GM12878 (cell line): ENCODE results near the gene TMC6. TPM values are rescaled to one million over a fixed set of nuclear protein-coding genes. Genes with fewer than 3 reads are reported as not detected.

Source experiments
- BHLHE40 ChIP-seq, 2 experiments: fragments of 450-650 bp in 1 of 2; IDR thresholded peaks; 2 replicates each; pipeline ENCODE4 v1.6.1; 2011 to 2017; ENCODE audit warnings: low read depth in 2 of 2, borderline replicate concordance in 1 of 2, improper control_type of control experiment in 1 of 2, low read length in 1 of 2, mild to moderate bottlenecking in 1 of 2
- CBFB ChIP-seq: IDR thresholded peaks from 2 replicates; pipeline ENCODE4 v1.6.1; 2016; ENCODE audit warnings: antibody characterized with exemption, low read depth
- EGR1 ChIP-seq, 2 experiments: IDR thresholded peaks; 1 replicate in 1 of 2; 2 replicates in 1 of 2; pipeline ENCODE4 v1.6.1; 2011 to 2012; ENCODE audit warnings: low read depth in 2 of 2, low read length in 2 of 2, borderline replicate concordance in 1 of 2, mild to moderate bottlenecking in 1 of 2, moderate library complexity in 1 of 2
- EP300 ChIP-seq, 2 experiments: fragments of 150-350 bp in 1 of 2; IDR thresholded peaks; 2 replicates each; pipeline ENCODE4 v1.6.1; 2011 to 2012; ENCODE audit warnings: low read depth in 2 of 2, low read length in 2 of 2, borderline replicate concordance in 1 of 2, improper control_type of control experiment in 1 of 2, inconsistent platforms in 1 of 2; ENCODE audit not compliant: control insufficient read depth in 1 of 2
- ETV6 ChIP-seq, 2 experiments: fragments of 450-650 bp in 1 of 2; IDR thresholded peaks in 1 of 2; conservative IDR thresholded peaks in 1 of 2; 2 replicates each; pipeline ENCODE4 v1.6.1; 2014; ENCODE audit warnings: antibody characterized with exemption in 1 of 2, borderline replicate concordance in 1 of 2, low read depth in 1 of 2, mild to moderate bottlenecking in 1 of 2, moderate library complexity in 1 of 2
- EZH2 ChIP-seq: IDR thresholded peaks from 2 replicates; pipeline ENCODE4 v1.6.1; 2012; ENCODE audit warnings: low read depth, mild to moderate bottlenecking, control low read depth, inconsistent platforms, low read length, borderline replicate concordance; ENCODE audit not compliant: control insufficient read depth
- IRF4 ChIP-seq: IDR thresholded peaks from 2 replicates; pipeline ENCODE4 v1.6.1; 2011; ENCODE audit warnings: low read depth, low read length
- JUNB ChIP-seq: IDR thresholded peaks from 2 replicates; pipeline ENCODE4 v1.6.1; 2016; ENCODE audit warnings: antibody characterized with exemption, mild to moderate bottlenecking
- MTA3 ChIP-seq: IDR thresholded peaks from 2 replicates; pipeline ENCODE4 v1.6.1; 2012; ENCODE audit warnings: low read length, inconsistent platforms, borderline replicate concordance
- MXI1 ChIP-seq: fragments of 150-350 bp; IDR thresholded peaks from 2 replicates; pipeline ENCODE4 v1.6.1; 2011; ENCODE audit warnings: low read depth, mild to moderate bottlenecking, inconsistent platforms, low read length, improper control_type of control experiment
- NFYB ChIP-seq: IDR thresholded peaks from 2 replicates; pipeline ENCODE4 v1.6.1; 2011; ENCODE audit warnings: low read depth, mild to moderate bottlenecking, low read length, improper control_type of control experiment, moderate library complexity; ENCODE audit not compliant: insufficient read depth
- NR2C1 ChIP-seq: fragments of 450-650 bp; IDR thresholded peaks from 2 replicates; pipeline ENCODE4 v1.6.1; 2017; ENCODE audit warnings: antibody characterized with exemption, mild to moderate bottlenecking, moderate library complexity
- PAX5 ChIP-seq: IDR thresholded peaks from 2 replicates; pipeline ENCODE4 v1.6.1; 2011; ENCODE audit warnings: low read depth, low read length, borderline replicate concordance
- POLR2AphosphoS2 ChIP-seq: IDR thresholded peaks from 2 replicates; pipeline ENCODE4 v1.6.1; 2011; ENCODE audit warnings: low read depth, mild to moderate bottlenecking, low read length, improper control_type of control experiment, moderate library complexity
- POLR2AphosphoS5 ChIP-seq: IDR thresholded peaks from 2 replicates; pipeline ENCODE4 v1.6.1; 2011; ENCODE audit warnings: mild to moderate bottlenecking, low read length, inconsistent platforms
- RUNX3 ChIP-seq: IDR thresholded peaks from 2 replicates; pipeline ENCODE4 v1.6.1; 2012; ENCODE audit warnings: low read length, inconsistent platforms
- SIN3A ChIP-seq: IDR thresholded peaks from 2 replicates; pipeline ENCODE4 v1.6.1; 2012; ENCODE audit warnings: low read depth, low read length, improper control_type of control experiment
- SMARCA5 ChIP-seq: fragments of 450-650 bp; IDR thresholded peaks from 2 replicates; pipeline ENCODE4 v1.6.1; 2017; ENCODE audit warnings: mild to moderate bottlenecking
- SREBF1 ChIP-seq: IDR thresholded peaks from 2 replicates; pipeline ENCODE4 v1.6.1; 2012; ENCODE audit warnings: mild to moderate bottlenecking, low read length
- ZNF622 ChIP-seq: fragments of 450-650 bp; IDR thresholded peaks from 2 replicates; pipeline ENCODE4 v1.6.1; 2017; ENCODE audit warnings: mild to moderate bottlenecking, inconsistent platforms
- polyA plus RNA-seq, 11 experiments: library from polyadenylated mRNA; depleted of rRNA in 4 of 11; unstranded in 6 of 11; stranded (reverse) in 5 of 11; fragments of >200 nt; fragmentation: Nextera tagmentation in 4 of 11; fragmentation: Illumina TruSeq in 1 of 11; extraction: Ambion mirVana in 4 of 11; extraction: Trizol in 1 of 11; gene quantifications; 1 replicate in 1 of 11; 2 replicates in 10 of 11; pipeline versions ENCODE4 v1.2.1 to v1.2.3, GENCODE V29; 2011 to 2016; ENCODE audit warnings: inconsistent platforms in 2 of 11, missing spikeins in 2 of 11, low read depth in 1 of 11
- total RNA-seq, 4 experiments: library from RNA; depleted of rRNA in 3 of 4; stranded (reverse); fragments of >200 nt in 3 of 4; fragmentation: Illumina TruSeq in 1 of 4; extraction: Trizol in 1 of 4; gene quantifications; 2 replicates each; pipeline versions ENCODE4 v1.2.1 to v1.2.3, GENCODE V29; 2013 to 2021
- TF ChIP-seq, protein P1 (sequence below): IDR thresholded peaks from 2 replicates; pipeline ENCODE4 v1.6.1; 2011; ENCODE audit warnings: low read depth, mild to moderate bottlenecking, low read length, moderate library complexity, borderline replicate concordance; ENCODE audit errors: extremely low read depth
- TF ChIP-seq, protein P2 (sequence below): fragments of 450-650 bp; IDR thresholded peaks from 2 replicates; pipeline ENCODE4 v1.6.1; 2017; ENCODE audit warnings: mild to moderate bottlenecking, moderate library complexity
- TF ChIP-seq, protein P3 (sequence below): fragments of 450-650 bp; IDR thresholded peaks from 2 replicates; pipeline ENCODE4 v1.6.1; 2017; ENCODE audit warnings: mild to moderate bottlenecking
- TF ChIP-seq, protein P4 (sequence below): IDR thresholded peaks from 2 replicates; pipeline ENCODE4 v1.6.1; 2012; ENCODE audit warnings: low read depth, low read length, improper control_type of control experiment

TMC6 gene
- total and polyA plus RNA-seq, 10 of the 15 experiments (the other 5 are each of a cell fraction or from before 2014, with no cell fraction given) = 1.9 to 232 (median 60.6) TPM

DNA sequence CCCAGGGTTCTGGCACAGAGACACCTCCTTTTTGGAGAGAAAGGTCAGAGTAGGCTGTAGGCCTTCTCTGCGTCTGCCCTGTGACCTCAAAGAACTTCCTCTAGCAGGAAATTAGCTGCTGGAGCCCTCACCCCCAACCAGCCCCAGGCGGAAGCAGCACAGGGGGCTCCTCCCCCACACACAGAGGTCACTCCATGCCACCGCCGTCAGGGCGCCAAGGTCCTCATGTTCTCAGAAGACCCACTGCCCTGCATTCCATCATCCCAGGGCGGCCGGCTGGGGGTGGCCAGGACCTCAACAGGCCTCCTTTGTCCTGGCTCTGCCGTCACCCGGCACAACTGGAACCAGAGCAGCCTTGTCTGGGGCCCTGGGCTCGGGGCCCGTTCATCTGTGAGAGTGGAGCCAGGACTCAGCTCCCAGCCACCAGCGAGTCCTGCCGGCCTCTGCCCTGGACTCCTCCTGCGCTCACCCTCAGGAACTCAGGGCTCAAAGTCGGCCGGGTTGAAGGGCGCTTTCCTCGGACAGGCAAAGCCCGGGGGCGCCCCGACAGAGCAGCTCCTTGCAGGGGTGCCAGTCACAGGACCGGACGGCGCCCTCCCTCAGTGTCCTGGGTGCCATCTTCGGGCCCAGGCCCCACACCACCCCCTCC lies 1.2 kb downstream of the TMC6 start (continued):
- no peak for TF ChIP-seq IRF4
- TF ChIP-seq, protein P1, sequence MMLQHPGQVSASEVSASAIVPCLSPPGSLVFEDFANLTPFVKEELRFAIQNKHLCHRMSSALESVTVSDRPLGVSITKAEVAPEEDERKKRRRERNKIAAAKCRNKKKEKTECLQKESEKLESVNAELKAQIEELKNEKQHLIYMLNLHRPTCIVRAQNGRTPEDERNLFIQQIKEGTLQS = no peak
- no peak for TF ChIP-seq EZH2
- TF ChIP-seq MXI1 = no peak
- no peak for TF ChIP-seq NFYB
- no peak for TF ChIP-seq PAX5
- TF ChIP-seq SIN3A = peak; percentile 70; the same call in 1 of the 2 replicates
- peak in 1 of 2 experiments; percentile 78; a peak in 2 of 4 replicates for TF ChIP-seq ETV6 (conservative IDR thresholded peaks at IDR 0.05 in 1 of 2, IDR thresholded peaks at IDR 0.05 in 1 of 2; ENCODE audit: borderline replicate concordance in 1 of 2, low read depth in 1 of 2)
- TF ChIP-seq EGR1 (IDR thresholded peaks at IDR 0.05; ENCODE audit: borderline replicate concordance in 1 of 2, low read depth in 2 of 2, low read length in 2 of 2) = no peak
- TF ChIP-seq, protein P2, sequence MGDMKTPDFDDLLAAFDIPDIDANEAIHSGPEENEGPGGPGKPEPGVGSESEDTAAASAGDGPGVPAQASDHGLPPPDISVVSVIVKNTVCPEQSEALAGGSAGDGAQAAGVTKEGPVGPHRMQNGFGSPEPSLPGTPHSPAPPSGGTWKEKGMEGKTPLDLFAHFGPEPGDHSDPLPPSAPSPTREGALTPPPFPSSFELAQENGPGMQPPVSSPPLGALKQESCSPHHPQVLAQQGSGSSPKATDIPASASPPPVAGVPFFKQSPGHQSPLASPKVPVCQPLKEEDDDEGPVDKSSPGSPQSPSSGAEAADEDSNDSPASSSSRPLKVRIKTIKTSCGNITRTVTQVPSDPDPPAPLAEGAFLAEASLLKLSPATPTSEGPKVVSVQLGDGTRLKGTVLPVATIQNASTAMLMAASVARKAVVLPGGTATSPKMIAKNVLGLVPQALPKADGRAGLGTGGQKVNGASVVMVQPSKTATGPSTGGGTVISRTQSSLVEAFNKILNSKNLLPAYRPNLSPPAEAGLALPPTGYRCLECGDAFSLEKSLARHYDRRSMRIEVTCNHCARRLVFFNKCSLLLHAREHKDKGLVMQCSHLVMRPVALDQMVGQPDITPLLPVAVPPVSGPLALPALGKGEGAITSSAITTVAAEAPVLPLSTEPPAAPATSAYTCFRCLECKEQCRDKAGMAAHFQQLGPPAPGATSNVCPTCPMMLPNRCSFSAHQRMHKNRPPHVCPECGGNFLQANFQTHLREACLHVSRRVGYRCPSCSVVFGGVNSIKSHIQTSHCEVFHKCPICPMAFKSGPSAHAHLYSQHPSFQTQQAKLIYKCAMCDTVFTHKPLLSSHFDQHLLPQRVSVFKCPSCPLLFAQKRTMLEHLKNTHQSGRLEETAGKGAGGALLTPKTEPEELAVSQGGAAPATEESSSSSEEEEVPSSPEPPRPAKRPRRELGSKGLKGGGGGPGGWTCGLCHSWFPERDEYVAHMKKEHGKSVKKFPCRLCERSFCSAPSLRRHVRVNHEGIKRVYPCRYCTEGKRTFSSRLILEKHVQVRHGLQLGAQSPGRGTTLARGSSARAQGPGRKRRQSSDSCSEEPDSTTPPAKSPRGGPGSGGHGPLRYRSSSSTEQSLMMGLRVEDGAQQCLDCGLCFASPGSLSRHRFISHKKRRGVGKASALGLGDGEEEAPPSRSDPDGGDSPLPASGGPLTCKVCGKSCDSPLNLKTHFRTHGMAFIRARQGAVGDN = peak; percentile 90
- TF ChIP-seq, protein P3, sequence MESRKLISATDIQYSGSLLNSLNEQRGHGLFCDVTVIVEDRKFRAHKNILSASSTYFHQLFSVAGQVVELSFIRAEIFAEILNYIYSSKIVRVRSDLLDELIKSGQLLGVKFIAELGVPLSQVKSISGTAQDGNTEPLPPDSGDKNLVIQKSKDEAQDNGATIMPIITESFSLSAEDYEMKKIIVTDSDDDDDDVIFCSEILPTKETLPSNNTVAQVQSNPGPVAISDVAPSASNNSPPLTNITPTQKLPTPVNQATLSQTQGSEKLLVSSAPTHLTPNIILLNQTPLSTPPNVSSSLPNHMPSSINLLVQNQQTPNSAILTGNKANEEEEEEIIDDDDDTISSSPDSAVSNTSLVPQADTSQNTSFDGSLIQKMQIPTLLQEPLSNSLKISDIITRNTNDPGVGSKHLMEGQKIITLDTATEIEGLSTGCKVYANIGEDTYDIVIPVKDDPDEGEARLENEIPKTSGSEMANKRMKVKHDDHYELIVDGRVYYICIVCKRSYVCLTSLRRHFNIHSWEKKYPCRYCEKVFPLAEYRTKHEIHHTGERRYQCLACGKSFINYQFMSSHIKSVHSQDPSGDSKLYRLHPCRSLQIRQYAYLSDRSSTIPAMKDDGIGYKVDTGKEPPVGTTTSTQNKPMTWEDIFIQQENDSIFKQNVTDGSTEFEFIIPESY = no peak
- TF ChIP-seq NR2C1 = peak; percentile 84
- TF ChIP-seq MTA3 = no peak
- TF ChIP-seq POLR2AphosphoS5 = peak; percentile 50; the same call in 1 of the 2 replicates
- TF ChIP-seq POLR2AphosphoS2 = peak; percentile 54; the same call in 1 of the 2 replicates
- TF ChIP-seq, protein P4, sequence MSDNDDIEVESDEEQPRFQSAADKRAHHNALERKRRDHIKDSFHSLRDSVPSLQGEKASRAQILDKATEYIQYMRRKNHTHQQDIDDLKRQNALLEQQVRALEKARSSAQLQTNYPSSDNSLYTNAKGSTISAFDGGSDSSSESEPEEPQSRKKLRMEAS = 0 out of 2 replicates have a peak, but pooled peaks have one; percentile 12
- no peak for TF ChIP-seq RUNX3
- TF ChIP-seq CBFB = 0 out of 2 replicates have a peak, but pooled peaks have one; percentile 36
- TF ChIP-seq EP300 (IDR thresholded peaks at IDR 0.05; ENCODE audit: borderline replicate concordance in 1 of 2, control insufficient read depth in 1 of 2, low read depth in 2 of 2, low read length in 2 of 2) = no peak
- no peak for TF ChIP-seq SREBF1
- no peak for TF ChIP-seq SMARCA5
- TF ChIP-seq JUNB = no peak
- no peak for TF ChIP-seq ZNF622
- TF ChIP-seq BHLHE40 (IDR thresholded peaks at IDR 0.05; ENCODE audit: borderline replicate concordance in 1 of 2, low read depth in 2 of 2, low read length in 1 of 2) = no peak
